HCEC 1CT (cell line): ENCODE data around the gene RHBDL1.

Experiments
- DNase-seq: peaks from one replicate; pipeline ENCODE4 v3.0.0-alpha.2; 2017

Gene RHBDL1

GRCh38 chr16:637081-638018 is 38.1 kb upstream of the RHBDL1 start:
- DNase-seq = peak; percentile 84

DNA sequence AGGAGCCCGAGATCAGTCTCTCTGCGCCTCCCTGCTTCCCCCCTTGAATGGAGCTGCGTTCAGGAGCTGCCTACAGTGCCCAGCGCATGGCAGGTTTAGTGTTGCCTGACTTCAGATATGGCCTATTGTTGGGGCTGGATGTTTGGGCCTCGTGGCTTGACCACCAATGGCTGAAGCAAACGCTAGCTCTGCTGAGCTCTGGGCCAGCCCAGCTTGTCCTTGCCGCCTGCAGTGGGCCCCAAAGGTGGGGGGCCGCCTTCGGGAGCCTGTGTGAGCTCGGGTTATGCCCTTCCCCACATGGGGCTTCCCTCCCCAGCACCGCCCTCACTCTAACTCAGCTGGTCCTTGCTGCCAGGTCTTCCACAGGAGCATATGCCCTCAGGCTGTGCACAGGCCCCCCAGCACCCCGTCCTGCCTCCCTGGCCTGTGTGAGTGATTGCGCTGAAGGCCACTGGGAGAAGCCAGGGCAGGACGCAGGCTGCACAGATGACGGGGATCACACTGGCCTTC is 37.4 kb upstream of the RHBDL1 start:
- DNase-seq = no peak

- DNase-seq = no peak
These were observed 36.6 kb upstream of the RHBDL1 start for GRCh38 chr16:638836-639235.

GRCh38 chr16:640614-641013 is 34.9 kb upstream of the RHBDL1 start:
- no peak for DNase-seq

DNA sequence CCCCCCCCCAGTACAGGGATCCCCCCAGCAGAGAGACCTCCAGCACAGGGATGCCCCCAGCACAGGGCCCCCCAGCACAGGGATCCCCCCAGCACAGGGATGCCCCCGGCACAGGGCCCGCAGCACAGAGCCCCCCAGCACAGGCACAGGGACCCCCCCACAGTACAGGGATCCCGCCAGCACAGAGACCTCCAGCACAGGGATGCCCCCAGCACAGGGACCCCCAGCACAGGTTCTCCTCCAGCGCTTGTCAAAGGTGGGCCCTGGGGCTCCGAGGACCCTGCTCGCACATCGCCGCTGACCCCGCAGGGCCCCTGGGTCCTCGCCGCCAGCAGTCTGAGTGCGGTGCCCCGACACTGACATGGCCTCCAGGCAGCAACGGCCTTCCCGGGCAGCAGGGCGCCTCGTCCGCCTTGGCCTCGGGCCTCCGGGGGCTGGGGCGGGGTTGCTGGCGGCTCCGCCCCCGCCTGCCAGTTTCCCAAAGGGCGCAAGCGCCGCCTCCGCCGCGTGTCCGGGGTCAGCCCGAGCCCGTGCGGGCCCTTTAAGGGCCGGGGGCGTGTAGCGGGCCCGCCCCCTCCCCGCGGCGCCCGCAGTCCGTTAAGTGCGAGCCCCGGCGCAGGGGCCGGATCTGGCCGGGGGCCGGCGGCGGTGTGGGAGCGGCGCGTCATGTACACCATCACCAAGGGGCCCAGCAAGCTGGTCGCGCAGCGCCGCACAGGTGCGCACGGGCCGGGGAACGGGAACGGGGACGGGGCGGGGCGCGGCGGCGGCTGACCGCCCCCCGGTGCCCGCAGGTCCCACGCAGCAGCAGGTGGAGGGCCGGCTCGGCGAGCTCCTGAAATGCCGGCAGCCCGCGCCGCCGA is 33.9 kb upstream of the RHBDL1 start, which contains the start of gene MCRIP2:
TSS of gene MCRIP2 (plus strand) at position 503 of the 863 bp plus-strand sequence. CDS start at position 667, 164 bp downstream.
- peak; percentile 72 for DNase-seq

GRCh38 chr16:642189-643049 is 33.1 kb upstream of the RHBDL1 start:
- DNase-seq = no peak

- DNase-seq = no peak
These were observed 32.5 kb upstream of the RHBDL1 start for GRCh38 chr16:643050-643368.

DNA sequence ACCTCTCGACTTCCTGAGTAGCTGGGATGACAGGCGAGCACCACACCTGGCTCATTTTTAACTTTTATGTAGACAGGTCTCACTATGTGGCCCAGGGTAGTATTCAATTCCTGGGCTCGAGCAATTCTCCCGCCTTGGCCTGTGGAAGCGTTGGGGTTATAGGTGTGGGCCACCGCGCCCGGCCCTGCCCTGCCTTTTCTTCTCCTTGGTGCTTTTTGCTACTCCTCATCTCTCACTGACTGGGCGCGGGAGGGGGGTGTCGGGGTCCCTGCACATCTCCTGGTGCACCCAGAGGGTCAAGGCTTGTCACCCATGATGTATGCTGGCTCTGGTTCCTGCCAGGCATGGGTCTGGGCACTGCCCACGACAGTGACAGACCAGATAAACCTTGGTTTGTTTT is 30.9 kb upstream of the RHBDL1 start:
- no peak for DNase-seq

GRCh38 chr16:645852-646678 is 29.4 kb upstream of the RHBDL1 start:
- no peak for DNase-seq

- DNase-seq = no peak
These were observed 28.7 kb upstream of the RHBDL1 start for GRCh38 chr16:646679-647172.

GRCh38 chr16:647173-647902 is 28.1 kb upstream of the RHBDL1 start:
- DNase-seq = no peak

DNA sequence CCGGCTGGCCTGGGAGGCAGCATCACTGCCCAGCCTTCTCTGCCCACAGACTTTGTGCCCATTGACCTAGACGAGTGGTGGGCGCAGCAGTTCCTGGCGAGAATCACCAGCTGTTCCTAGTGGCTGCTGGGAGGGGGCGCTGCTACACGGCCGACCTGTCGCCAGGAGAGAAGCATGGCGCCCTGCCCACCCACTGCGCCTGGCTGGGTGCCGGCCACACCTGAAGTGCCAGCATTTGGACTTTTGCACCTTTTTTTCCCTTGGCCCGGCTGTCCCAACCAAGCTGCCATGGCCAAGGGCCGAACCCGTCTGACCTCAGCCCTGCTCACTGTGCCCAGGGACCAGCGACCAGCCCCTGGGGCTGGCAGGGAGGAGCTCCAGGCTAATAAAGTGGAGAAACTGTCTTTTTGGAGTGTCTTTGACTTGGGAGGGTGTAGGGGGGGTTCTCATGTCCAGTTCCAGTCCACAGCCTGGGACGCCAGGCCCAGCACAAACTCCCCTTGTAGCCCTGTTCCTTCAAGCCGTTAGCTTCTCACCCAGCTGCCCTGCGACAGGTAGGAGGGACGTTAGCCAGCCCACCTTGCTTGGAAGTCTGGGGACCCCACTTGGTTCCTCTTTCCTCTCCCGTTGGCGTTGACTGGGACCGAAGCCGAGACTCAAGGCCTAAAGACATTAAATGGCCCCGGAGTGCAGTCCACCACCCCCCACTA is 27.2 kb upstream of the RHBDL1 start:
- DNase-seq = no peak

GRCh38 chr16:648781-649589 is 26.5 kb upstream of the RHBDL1 start, which contains the start of gene WDR90:
WDR90 (plus strand) TSS chr16:649365; CDS start chr16:649417, 52 bp downstream.
- peak; percentile 91 for DNase-seq

DNA sequence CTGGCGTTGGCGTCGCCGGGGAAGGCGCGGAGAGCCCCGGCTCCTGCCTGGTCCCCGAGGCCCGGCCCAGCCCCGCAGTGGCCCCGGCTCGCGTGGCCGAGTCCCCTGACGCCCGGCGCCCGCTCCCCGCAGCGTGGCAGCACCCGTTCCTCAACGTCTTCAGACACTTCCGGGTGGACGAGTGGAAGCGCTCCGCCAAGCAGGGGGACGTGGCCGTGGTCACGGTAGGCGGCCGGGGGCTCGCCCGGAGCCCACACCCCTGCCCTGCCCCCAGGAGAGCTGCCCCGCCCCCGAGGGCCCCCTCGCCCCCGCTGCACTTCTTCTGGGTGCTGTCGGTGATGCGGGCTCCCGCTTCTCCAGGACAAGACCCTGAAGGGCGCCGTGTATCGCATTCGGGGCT is 25.8 kb upstream of the RHBDL1 start:
- DNase-seq = no peak

DNA sequence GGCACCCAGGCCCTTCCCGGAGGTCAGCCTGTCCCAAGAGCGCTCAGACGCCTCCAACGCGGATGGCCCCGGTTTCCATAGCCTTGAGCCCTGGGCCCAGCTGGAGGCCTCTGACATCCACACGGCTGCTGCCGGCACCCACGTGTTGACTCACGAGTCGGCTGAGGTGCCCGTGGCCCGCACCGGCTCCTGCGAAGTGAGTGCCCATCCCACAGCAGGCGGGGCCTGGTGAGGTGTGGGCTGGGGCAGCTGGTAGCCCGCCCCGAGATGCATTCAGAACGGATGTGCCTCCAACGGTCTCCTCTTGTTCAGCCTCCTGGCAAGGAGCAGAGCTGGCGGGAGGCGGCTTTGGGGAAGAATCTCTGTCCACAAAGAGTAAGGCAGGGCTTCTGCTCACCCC is 23.6 kb upstream of the RHBDL1 start:
- DNase-seq = no peak

- no peak for DNase-seq
These were observed 22.8 kb upstream of the RHBDL1 start for GRCh38 chr16:652454-653305.

- DNase-seq = no peak
These were observed 21.4 kb upstream of the RHBDL1 start for GRCh38 chr16:654034-654433.

GRCh38 chr16:657487-657886 is 18.0 kb upstream of the RHBDL1 start:
- no peak for DNase-seq
